Myocyte (in vitro differentiated cells): ENCODE results near the gene BRSK2. TPM values are rescaled to one million over a fixed set of nuclear protein-coding genes. Genes with fewer than 3 reads are reported as not detected.

Source experiments
- DNase-seq: peaks from one replicate; pipeline ENCODE4 v3.0.0-alpha.2; 2012; ENCODE audit warnings: low read depth
- total RNA-seq: library from RNA; depleted of rRNA; stranded (reverse); fragments of >200 nt; gene quantifications from 2 replicates; pipeline ENCODE4 v1.2.3, GENCODE V29; 2014

BRSK2 gene
- total RNA-seq, 1 donor from 2014 or later: 0.70 TPM

DNA sequence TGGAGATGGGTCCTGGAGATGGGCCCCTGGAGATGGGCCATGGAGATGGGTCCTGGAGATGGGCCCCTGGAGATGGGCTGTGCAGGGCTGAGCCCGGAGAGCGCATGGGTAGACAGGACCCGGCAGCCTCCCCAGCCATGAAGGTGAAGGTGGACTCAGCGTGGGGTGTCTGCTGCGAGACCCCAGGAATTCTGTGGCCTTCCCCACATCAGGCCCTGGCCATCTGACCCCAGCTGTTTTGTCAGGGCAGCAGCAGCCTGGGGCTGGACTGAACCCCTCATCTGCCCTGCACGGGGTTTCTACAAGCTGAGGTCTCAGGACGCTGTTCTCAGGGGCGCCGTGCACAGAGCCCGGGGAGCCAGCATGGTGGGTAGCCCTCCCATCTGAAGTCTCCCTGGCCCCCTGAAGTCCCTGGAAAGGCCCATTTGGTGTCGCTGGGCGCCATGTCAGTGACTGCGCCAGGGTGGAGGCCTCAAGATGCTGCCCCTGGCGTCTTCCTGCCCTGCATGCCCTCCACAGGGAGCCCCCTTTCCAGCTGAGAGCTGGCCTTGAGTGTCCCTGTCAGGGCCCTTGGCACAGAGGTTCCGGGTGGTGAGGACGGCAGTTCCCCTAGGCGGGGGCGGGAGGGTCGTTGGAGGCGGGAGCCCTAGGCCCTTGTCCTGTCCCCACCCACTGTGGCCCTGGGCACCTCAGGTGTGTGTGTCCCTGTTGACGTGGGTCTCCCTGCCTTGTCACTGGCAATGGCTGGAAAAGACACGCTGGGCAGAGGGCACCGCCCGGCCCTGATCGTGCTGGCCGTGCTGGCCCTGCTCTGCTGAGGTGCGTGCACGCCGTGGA is 5.4 kb downstream of the BRSK2 start:
- no peak for DNase-seq

DNA sequence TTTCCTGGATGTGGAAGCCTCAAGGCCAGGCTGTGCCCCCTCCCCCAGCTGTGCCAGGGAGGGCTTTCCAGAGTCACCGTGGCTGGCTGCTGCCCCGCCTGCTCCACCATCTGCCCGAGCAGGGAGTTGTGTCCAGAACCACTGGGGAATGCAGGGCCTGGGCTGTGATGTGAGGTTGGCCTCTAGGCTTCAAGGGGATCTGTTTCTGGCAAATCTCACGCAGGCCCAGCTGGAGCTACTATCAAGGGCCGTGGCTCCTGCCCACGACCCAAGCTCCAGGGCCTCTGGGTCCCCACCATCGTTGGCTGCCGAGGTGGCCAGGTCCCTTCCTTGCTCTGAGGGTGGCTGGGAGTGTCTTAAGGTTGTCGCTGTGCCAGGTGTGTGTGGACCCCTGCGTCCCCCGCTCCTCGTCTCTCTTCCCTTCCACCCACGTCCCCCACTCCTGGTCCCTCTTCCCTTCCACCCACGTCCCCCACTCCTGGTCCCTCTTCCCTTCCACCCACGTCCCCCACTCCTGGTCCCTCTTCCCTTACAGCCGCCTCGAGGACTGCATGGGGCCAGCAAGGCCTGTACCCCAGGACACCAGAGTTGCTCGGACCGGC is 6.1 kb downstream of the BRSK2 start:
- no peak for DNase-seq

DNA sequence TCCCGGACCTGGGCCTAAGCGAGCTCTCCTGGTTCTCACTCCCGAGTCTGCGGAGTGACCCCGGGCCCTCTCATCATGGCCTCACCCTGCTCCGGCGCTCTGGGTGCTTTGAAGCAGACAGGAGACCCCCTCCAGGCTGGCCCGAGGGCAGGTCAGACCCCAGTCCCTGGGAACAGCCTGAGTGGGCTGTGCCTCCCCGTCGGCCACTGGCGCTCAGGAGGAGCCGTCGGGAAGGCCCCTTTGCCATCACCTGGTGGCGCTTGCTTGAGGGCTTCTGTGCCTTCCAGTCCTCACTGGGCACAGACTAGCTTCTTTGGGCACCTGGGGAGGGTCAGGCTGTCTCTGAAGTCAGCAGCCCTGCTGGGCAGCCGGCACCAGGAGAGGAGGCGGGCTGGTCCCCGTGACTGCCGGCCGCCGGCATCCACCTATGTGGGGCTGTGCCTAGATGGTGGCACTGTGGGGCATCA is 6.7 kb downstream of the BRSK2 start:
- no peak for DNase-seq

DNA sequence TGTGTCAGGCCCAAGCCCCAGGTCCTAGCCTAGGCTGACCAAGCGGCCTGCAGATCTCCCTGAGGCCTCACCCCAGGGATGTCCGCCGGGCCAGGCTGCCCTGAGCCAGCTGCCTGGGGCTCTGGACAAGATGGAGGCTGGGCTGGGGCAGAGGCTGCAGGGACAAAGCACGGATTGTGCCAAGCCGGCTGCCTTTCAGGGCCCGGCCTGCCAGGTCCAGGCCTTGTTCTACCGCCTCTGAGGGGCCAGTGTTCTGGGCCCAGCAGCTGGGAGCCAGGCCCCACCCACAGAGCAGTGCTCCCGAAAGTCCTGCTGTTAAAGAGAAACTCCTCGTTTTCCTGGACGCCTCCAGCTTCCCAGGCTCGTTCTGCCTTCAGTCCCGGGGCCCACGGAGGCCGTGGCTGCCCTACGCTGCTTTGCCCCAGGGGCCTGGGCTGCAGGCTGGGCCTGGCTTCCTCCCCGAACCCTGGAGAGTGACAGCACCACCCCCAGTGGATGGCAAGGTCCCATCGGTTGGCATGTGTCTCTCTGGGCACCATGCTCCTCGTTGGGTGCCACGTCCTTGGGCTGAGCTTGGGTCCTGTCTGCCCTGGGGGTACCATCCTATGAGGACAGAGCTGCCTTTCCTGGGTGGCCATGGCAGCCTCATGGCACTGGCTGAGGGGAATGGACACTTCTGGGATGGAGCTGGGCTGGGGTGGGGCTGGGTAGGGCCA is 7.6 kb downstream of the BRSK2 start:
- DNase-seq: no peak

DNA sequence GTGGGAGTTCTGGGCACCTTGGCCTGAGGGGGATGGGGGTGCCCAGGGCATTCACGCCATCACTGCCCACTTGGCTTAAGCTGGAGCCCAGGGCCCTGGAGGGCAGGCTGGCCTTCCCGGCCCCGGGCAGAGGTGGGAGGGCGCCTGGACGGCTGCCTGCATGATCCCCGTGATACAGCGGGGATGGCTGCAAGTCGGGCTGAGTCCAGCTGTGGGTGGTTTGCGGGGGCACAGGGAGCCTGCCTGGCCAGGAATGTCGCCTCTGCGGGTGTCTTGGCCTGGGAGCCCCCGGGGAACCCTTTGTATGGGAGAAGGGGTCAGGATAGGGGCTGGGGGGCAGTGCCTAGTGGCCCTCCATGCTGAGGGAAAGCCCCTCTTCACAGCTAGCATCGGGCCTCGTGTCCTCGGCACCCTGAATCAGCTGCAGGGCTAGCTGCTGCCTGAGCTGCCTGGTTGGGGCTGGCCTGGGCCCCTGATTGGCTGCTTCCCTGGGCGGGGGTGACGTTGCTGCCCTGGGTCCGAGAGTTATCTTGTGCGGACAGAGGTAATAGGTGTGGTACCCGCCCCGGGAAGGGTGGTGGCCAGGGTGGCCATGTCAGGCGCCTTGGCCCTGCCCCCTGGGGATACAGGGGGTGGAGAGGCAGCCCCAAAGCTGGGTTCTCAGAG is 8.3 kb downstream of the BRSK2 start:
- DNase-seq: no peak

DNA sequence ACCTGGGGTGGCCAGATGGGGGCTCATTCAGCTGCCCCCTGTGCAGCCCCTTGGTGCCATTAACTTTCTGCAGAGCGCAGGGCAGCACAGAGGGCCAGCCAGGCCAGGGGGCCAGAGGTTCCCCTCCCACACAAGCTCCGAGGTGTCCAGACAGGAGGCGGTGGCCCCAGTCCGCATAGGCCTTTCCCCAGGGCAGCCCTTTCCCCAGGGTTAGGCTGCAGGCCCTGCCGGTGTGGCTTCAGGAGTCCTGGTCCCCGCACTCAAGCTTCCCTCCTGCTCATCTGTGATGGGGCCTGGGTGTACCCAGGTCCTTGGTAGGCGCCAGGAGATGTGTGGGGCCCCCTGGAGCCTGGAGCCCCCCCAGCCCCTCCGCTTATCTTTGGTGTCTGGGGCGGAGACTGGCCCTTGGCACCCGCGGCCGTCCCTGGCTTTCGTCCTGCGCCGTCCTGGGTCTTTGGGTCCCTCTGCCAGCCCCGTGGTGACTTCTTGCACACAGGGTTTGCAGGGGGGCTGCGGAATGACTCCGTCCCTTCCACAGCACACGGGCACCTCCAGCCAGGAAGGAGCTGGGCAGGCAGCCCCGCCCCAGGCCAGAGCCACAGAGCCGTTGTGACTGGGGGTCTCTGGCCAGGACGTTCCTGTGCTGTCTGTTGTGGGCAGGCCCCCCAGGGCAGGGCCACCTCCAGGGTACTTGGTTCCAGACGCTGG is 8.9 kb downstream of the BRSK2 start:
- no peak for DNase-seq

DNA sequence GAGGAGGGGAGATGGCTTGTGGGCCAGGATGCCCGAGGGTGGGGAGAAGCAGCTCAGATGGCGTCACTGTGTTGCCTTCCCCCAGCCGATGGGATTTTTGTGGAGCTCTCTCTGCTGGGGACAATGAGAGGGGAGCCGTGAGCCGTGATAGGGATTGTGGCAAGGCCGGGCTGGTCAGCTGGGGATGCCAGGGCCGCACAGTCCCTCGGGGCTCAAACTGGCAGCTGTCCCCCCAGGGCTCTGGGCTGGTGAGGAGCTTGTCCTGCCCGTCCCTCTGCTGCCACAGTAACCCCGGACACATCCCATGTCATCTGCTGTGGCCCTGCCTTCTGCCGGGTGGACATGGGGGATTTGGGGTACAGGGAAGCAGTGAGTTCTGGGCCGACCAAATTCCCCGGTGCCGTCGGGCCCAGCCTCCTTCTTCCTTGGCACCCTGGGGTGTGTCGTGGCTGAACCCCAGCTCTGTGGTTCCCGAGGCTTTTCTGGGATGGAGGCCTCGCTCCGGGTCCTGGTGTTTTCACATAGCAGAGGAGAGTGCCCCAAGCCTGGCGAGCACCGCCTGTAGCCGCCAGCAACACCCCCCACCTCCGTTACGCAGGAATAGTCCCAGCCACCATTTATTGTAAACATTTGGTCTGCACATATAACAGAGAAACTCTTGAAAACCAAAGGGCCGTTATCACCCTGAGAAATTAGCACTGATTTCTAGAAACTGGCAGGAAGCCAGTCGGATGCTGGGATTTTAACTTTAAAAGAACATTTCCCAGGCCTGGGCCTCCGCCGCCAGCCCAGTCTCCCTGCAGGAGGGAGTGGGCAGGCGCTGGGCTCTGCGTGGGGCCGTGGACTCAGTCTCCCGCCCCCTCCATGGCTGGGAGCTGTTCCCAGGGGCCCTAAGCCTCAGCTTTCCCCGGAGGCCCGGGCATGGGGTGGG is 9.9 kb downstream of the BRSK2 start:
- no peak for DNase-seq

DNA sequence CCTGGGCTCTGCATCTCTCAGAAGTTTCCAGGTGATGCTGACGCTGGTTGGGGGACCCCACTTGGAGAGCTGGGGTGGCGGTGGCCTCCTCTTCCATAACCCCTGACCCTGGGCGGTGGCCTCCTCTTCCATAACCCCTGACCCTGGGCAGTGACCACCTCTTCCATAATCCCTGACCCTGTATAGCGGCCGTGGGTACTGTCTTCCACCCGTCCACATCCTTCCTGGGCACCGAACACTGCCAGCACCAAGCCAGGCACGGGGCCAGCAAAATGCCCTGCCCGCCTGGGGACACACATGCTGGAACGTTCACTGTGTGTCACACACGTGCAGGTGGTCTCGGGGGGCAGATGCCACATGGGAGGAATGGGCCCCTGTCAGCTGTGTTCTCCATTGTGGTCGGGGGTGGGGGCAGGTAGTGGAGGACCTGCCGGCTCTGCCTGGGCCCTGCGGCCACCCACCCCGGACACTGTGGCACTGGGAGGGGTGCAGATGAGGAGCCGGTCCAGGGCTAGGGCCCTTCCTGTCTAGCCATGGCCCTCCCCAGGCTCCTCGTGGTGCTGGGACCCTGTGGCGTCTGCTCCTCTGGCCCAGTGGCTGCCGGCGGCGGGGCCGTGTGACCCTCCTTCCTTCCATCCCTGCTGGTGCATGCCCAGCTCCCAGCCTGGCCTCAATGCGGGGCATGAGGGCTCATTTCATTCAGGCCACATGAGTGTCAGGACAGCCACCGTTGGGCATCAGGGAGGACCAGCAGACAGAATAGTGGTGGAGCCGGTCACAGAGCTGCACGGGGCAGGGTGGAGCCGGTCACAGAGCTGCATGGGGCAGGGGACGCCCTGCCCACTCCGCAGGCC is 10.8 kb downstream of the BRSK2 start:
- no peak for DNase-seq

DNA sequence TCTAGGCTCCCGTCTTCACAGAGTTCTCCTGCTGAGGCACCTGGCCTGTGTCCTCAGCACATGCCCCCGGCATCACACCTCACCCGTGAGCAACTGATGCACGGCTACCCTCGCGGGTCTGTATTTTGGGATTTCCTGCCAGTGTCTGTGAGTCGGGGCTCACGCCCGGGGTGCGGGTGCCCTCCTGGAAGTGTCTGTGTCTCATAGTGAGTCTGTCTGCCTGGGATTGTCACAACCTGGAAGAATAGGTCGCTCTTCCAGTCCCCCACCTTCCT is 11.4 kb downstream of the BRSK2 start:
- DNase-seq: no peak

DNA sequence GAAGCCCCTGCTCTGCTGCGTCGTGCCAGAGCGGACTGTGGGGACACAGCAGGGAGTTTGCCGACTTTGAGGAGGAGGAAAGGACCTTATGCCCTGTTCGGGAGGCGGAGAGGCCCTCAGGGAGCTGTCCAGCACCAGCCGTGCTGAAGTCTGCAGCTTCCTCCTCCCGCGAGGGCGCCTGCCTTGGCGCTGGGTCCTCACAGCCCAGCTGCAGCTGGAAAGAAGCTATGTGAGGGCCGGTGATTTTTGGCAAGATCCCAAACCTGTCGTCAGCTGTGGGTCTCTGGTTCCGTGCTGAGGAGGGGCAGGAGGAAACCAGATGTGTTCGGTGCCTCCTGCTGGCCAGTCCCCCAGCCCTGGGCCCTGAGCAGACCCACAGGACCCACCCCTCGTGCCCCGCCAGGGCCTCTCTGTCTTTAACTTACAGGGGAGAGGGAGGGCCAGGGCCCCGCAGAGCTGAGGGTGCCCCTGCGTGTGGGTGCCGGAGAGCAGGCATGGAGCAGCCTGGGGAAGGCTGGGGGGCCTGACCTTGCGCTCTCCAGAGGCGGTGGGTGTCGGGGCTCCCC is 12.0 kb downstream of the BRSK2 start:
- peak; percentile 75 for DNase-seq

DNA sequence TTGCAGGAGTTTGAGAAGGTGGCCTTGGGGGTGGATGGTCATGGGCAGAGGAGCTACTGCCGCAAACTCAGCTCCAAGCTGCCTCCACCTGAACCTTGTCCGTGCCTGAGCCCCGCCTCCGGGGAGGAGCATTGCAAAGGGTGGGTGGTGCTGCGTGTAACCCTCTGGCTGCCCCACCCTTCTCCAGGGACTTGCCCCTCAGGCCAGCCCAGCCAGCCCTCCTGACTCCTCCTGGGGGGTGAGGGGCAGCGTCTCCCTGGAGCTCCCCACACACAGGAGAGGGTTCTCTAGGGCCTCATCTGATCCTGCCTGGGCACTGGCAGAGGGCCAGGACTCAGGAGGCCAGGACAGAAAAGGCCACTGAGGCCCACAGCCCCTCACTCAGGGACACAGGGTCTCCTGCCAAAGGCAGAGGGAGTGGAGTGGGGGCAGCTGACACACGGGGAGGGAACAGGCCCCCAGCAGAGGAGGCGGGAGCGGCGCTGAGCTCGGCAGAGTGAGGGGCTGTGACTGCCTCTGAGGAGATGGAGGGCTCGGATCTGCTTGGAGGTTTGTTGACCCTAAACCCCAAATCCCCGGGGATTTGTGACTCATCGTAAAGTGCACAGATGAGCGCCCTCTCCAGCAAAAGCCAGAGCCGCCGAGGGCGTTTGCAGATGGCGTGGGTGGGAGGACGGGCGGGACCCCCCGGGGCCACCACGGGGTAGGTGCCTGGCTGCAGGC is 12.8 kb downstream of the BRSK2 start:
- no peak for DNase-seq

DNA sequence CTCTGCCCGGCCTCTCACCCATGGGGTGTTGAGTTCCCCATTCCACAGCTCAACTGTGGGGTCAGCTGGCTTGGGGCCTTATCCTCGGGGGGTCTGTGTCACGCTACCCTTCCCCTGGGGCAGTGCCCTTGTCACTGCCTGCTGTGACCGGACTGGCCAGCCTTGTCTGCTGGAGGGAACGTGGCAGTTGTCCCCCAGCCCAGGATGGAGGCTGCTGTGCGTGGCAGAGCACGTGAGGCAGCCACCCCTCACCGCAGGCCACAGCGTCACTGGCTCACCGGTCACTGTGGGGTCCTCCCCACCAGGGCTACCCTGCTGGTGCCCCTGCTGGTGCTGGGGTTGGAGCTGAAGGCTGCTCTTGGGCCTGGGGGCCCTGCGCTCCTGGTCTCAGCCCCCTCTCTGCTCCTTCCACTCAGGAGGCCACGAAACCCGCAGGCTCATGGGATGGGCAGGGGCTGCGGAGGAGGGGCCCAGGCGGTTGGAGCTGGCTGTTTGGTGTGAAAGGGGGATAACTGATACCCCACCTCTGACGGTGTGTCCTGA is 13.4 kb downstream of the BRSK2 start:
- no peak for DNase-seq

DNA sequence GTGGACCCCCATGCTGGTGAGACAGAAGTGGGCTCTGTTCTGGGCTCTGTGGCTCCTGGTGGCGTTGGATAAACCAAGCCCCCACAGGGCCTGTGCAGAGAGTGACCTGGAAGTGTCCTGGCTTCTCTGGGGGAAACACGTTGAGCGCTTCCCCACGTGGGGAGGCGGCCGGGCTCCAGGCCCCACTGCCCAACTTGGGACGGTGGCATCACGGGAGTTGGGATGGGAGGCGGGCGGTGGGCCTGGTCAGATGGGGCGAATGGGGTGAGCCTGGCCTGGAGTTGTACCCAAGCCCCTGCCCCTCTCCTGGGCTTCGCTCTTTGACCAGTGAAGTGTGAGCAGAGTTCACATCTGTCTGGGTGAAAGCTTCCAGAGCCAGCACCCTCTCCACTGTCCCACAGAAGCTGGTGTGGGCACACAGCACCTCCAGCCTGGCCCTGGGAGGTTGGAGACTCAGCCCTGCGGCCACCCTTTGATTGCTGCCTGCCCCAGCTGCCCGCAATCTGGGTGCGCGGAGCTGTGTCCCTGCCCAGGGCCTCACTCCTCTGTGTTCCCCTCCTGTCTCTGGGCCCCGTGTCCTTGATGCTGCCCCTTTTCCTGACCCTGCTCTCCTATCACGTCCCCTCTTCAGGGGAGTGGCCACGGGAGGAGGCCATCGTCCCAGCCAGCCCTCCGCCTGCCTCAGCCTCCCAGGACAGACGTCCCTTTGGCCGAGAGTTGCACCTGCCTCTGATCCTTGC is 14.2 kb downstream of the BRSK2 start:
- no peak for DNase-seq

DNA sequence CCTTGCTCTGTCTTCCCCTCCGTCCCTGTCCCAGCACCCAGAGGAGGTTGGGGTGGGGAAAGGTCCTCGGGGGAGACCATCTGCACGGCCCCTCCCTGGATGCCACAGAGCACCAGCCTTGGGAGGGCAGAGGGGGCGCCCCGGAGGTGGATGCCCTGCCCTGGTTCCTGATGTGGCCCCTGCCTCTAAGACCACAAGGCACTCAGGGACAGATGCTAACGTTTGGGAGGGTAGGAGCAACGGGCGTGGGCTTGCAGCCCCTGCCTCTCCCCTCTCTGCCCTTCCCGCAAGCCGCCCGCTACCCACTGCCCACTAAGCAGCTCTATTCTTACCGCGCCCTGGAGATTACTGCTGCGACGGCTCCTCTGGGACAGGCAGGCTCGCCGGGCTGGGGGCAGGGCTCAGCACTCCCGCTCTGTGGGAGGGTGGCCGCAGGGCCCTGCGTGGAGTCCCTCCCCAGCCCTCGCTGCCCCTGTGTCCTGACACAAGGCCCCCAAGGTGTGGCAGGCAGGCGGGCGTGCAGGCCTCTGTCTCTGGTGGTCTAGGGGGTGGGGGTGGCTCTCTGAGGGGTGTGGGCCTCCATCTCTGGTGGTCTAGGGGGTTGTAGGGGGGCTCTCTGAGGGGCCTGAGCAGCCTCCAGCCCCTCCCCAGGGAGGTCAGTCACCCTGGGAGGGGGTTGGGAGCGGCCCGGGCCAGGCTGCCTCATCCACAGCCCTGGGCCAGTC is 14.9 kb downstream of the BRSK2 start:
- DNase-seq: no peak

DNA sequence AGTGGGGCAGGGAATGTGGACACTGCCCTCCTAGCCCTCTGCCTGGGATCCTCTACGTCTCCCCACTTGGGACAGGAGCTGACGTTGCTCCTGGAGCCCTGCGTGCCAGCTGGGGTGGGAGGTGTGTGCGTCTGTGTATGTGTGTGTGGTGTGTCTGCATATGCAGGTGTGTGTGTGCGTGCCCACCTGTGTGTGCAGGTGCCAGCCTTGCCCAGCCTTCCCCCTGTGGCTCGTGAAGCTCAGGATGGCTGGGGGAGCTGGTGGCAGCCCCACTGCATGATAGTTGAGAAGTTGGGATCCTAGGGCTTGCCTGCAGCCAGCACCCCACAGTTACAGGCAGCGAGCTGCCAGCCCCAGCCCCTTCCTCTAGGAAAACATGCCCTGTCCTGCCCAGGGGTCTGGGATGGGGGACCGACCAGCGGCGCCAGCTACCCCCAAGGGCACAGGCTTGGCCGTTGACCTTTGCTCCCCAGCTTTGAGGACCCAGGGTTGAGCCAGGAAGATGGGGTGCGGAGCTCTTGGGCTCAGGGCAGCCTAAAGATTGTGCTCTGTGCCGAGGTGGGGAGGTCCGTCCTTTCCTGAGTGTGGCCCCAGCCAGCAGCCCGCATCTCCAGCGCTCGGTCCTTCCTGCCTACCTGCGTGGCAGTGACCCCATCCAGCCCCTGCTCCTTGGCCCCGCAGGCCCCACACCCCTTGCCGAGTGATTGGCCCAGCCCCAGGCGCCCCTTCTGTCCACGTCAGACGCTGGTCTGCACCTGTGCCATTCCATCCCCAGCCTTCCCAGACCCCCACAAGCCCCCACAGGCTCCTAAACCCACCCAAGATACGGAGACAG is 15.7 kb downstream of the BRSK2 start:
- DNase-seq: no peak
